Tibial nerve (tissue), 4 donors: ENCODE data around the gene TMEM219. TPM values are rescaled to one million over a fixed set of nuclear protein-coding genes. Genes with fewer than 3 reads are reported as not detected.

Experiments
- DNase-seq, 2 donors: peaks; one replicate each; pipeline ENCODE4 v3.0.0-alpha.2; 2019; ENCODE audit warnings: low spot score in 2 of 2
- H3K27ac ChIP-seq, 4 donors: fragments of 200-600 bp; sonication (generic) in 3 of 4; one replicate each; pipeline ENCODE4 v1.5.1; 2017 to 2019; ENCODE audit warnings: mild to moderate bottlenecking in 1 of 4
- H3K27me3 ChIP-seq, 2 donors: fragments of 200-600 bp; sonication (generic) in 1 of 2; one replicate each; pipeline versions ENCODE4 v1.5.1 to v1.6.0; 2017 to 2019
- H3K36me3 ChIP-seq, 3 donors: fragments of 200-600 bp; sonication (generic); one replicate each; pipeline ENCODE4 v1.5.1; 2018 to 2019
- H3K4me1 ChIP-seq, 4 donors: fragments of 200-600 bp; sonication (generic) in 3 of 4; one replicate each; pipeline ENCODE4 v1.5.1; 2017 to 2019
- H3K4me3 ChIP-seq, 4 donors: fragments of 200-600 bp; sonication (generic) in 3 of 4; one replicate each; pipeline ENCODE4 v1.5.1; 2017 to 2019; ENCODE audit warnings: mild to moderate bottlenecking in 1 of 4, moderate library complexity in 1 of 4
- H3K9me3 ChIP-seq, 4 donors: fragments of 200-600 bp; sonication (generic) in 3 of 4; one replicate each; pipeline ENCODE4 v1.5.1; 2017 to 2019
- EP300 ChIP-seq, 2 donors: sonication (generic); formaldehyde crosslinking; IDR thresholded peaks; one replicate each; pipeline ENCODE4 v1.6.1; 2017; ENCODE audit warnings: antibody characterized with exemption in 2 of 2, mild to moderate bottlenecking in 1 of 2
- POLR2A ChIP-seq, 2 donors: fragments of 450-650 bp; IDR thresholded peaks; one replicate each; pipeline ENCODE4 v1.6.1; 2017; ENCODE audit warnings: antibody characterized with exemption in 2 of 2, mild to moderate bottlenecking in 2 of 2, moderate library complexity in 2 of 2
- WGBS, 2 donors: methylation state at CpG; one replicate each; pipeline ENCODE4 v1.1.5; 2018; 5-methylcytosine and 5-hydroxymethylcytosine counted together
- total RNA-seq, 4 donors: library from RNA; depleted of rRNA; stranded (reverse); fragments of >200 nt; gene quantifications; one replicate each; pipeline ENCODE4 v1.1.0, GENCODE V29; 2016
- TF ChIP-seq, protein P1 (sequence below), 5 experiments: fragments of 200-600 bp in 3 of 5; fragments of 450-650 bp in 2 of 5; sonication (generic) in 3 of 5; IDR thresholded peaks; one replicate each; pipeline ENCODE4 v1.5.1; 2016 to 2019; ENCODE audit warnings: antibody characterized with exemption in 5 of 5, mild to moderate bottlenecking in 3 of 5, moderate library complexity in 2 of 5

The TMEM219 gene
- total RNA-seq, 4 donors from 2014 or later: 83.1 to 144 (median 103) TPM

DNA sequence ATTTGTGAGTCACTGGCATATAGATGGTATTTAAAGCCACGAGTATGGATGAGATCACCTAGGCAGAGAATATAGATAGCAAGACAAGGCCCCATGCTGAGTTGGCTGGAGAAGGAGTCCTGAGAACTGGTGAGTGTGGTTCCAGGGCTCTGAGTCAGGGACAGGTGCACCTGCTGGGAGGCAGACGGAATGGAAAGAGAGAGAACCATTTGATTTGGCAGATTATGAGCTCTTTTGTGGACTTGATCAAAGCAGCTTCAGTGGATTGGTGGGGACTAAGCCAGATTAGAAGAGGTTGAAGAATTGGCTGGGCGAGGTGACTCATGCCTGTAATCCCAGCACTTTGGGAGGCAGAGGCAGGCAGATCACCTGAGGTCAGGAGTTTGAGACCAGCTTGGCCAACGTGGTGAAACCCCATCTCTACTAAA lies 56.9 kb downstream of the TMEM219 start:
- no peak for DNase-seq
- no peak overlapping the region for H3K27ac ChIP-seq
- TF ChIP-seq, protein P1, sequence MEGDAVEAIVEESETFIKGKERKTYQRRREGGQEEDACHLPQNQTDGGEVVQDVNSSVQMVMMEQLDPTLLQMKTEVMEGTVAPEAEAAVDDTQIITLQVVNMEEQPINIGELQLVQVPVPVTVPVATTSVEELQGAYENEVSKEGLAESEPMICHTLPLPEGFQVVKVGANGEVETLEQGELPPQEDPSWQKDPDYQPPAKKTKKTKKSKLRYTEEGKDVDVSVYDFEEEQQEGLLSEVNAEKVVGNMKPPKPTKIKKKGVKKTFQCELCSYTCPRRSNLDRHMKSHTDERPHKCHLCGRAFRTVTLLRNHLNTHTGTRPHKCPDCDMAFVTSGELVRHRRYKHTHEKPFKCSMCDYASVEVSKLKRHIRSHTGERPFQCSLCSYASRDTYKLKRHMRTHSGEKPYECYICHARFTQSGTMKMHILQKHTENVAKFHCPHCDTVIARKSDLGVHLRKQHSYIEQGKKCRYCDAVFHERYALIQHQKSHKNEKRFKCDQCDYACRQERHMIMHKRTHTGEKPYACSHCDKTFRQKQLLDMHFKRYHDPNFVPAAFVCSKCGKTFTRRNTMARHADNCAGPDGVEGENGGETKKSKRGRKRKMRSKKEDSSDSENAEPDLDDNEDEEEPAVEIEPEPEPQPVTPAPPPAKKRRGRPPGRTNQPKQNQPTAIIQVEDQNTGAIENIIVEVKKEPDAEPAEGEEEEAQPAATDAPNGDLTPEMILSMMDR (IDR thresholded peaks at IDR 0.05): no peak
- TF ChIP-seq POLR2A (IDR thresholded peaks at IDR 0.05) (no peak), EP300 (IDR thresholded peaks at IDR 0.05) (no peak)
- no peaks in the 10 kb centered on the region for H3K27me3 ChIP-seq
- H3K4me1 ChIP-seq: peaks cover 0 to 9% (median 8%) of the 10 kb centered on the region in 4 donors
- no peaks in the 10 kb centered on the region for H3K9me3 ChIP-seq
- H3K4me3 ChIP-seq: no peak overlapping the region
- 76 to 80% methylated on average over 4 of the region's 4 CpGs for WGBS, 2 donors
- H3K36me3 ChIP-seq: no peaks in the 10 kb centered on the region

Other genes with a start within 250 kb of the TMEM219 start
- 1 to 10 TPM in 1 of 4 donors, under 1 TPM in 3; 0.20 to 2.8 (median 0.61) TPM for gene C16orf54, start 216.1 kb upstream of the TMEM219 start, total RNA-seq
- not detected for gene ZG16, start 183.8 kb upstream of the TMEM219 start, total RNA-seq
- gene KIF22, start 171.3 kb upstream of the TMEM219 start, total RNA-seq: 10 to 100 TPM; 19.9 to 42.8 (median 40.5) TPM
- gene MAZ, start 155.6 kb upstream of the TMEM219 start, total RNA-seq: 10 to 100 TPM; 40.0 to 75.9 (median 62.0) TPM
- gene PRRT2, start 149.9 kb upstream of the TMEM219 start, total RNA-seq: 10 to 100 TPM; 10.0 to 28.4 (median 18.5) TPM
- gene PAGR1, start 145.9 kb upstream of the TMEM219 start, total RNA-seq: 10 to 100 TPM; 40.8 to 70.7 (median 61.0) TPM
- gene MVP, start 141.6 kb upstream of the TMEM219 start, total RNA-seq: 100 to 1,000 TPM; 113 to 247 (median 177) TPM
- gene CDIPT, start 98.9 kb upstream of the TMEM219 start, total RNA-seq: 100 to 1,000 TPM in 2 of 4 donors, 10 to 100 TPM in 2; 80.0 to 121 (median 94.8) TPM
- 1 to 10 TPM in 2 of 4 donors, under 1 TPM in 2; 0.84 to 4.9 (median 1.3) TPM for gene SEZ6L2, start 62.5 kb upstream of the TMEM219 start, total RNA-seq
- gene ASPHD1, start 61.6 kb upstream of the TMEM219 start, total RNA-seq: 1 to 10 TPM in 3 of 4 donors, under 1 TPM in 1; 0.90 to 5.7 (median 3.9) TPM
- gene KCTD13, start 35.9 kb upstream of the TMEM219 start, total RNA-seq: 10 to 100 TPM; 31.0 to 81.0 (median 38.7) TPM
- gene TAOK2, start 11.8 kb downstream of the TMEM219 start, total RNA-seq: 10 to 100 TPM; 51.3 to 88.8 (median 66.0) TPM
- gene HIRIP3, start 33.5 kb downstream of the TMEM219 start, total RNA-seq: 10 to 100 TPM; 12.6 to 26.7 (median 22.6) TPM
- 10 to 100 TPM; 36.6 to 60.4 (median 51.6) TPM for gene INO80E, start 34.2 kb downstream of the TMEM219 start, total RNA-seq
- 1 to 10 TPM in 2 of 4 donors, under 1 TPM in 2; 0.44 to 4.2 (median 1.7) TPM for gene DOC2A, start 48.9 kb downstream of the TMEM219 start, total RNA-seq
- not detected for gene C16orf92, start 61.1 kb downstream of the TMEM219 start, total RNA-seq
- gene TLCD3B, start 69.2 kb downstream of the TMEM219 start, total RNA-seq: not detected
- 100 to 1,000 TPM; 474 to 649 (median 487) TPM for gene ALDOA, start 103.7 kb downstream of the TMEM219 start, total RNA-seq
- 10 to 100 TPM; 21.1 to 54.3 (median 34.3) TPM for gene PPP4C, start 113.9 kb downstream of the TMEM219 start, total RNA-seq
- 1 to 10 TPM in 1 of 4 donors, under 1 TPM in 2, not detected in 1; 0.66 to 1.5 (median 0.84) TPM for gene TBX6, start 129.8 kb downstream of the TMEM219 start, total RNA-seq
- gene YPEL3, start 134.1 kb downstream of the TMEM219 start, total RNA-seq: 100 to 1,000 TPM in 2 of 4 donors, 10 to 100 TPM in 2; 81.9 to 197 (median 122) TPM
- gene GDPD3, start 151.5 kb downstream of the TMEM219 start, total RNA-seq: 1 to 10 TPM; 2.8 to 5.2 (median 4.6) TPM
- 10 to 100 TPM; 65.5 to 93.0 (median 79.5) TPM for gene MAPK3, start 161.1 kb downstream of the TMEM219 start, total RNA-seq
- 10 to 100 TPM; 35.0 to 66.9 (median 47.1) TPM for gene CORO1A, start 221.5 kb downstream of the TMEM219 start, total RNA-seq
- gene BOLA2B, start 231.6 kb downstream of the TMEM219 start, total RNA-seq: 100 to 1,000 TPM; 218 to 491 (median 322) TPM
- gene SLX1A, start 231.8 kb downstream of the TMEM219 start, total RNA-seq: 10 to 100 TPM; 45.7 to 68.7 (median 52.8) TPM
- gene SULT1A3, start 237.2 kb downstream of the TMEM219 start, total RNA-seq: 10 to 100 TPM in 3 of 4 donors, 1 to 10 TPM in 1; 9.8 to 55.3 (median 32.9) TPM